Stimulated activated CD4-positive, alpha-beta T cell treated with anti-CD3 and anti-CD28 coated beads, Interleukin-2, amount 100 ng/mL, for 48 hours (primary cell): ENCODE data around the gene ARHGAP20.

ENCODE experiments used
- DNase-seq, 2 donors: peaks; one replicate each; pipeline ENCODE4 v3.0.0-alpha.2; 2020

Gene ARHGAP20

GRCh38 chr11:110600322-110600721 is 111.9 kb downstream of the ARHGAP20 start:
- no peak for DNase-seq

GRCh38 chr11:110599207-110599606 is 113.0 kb downstream of the ARHGAP20 start:
- no peak for DNase-seq

GRCh38 chr11:110598725-110599124 is 113.5 kb downstream of the ARHGAP20 start:
- DNase-seq = no peak

GRCh38 chr11:110587972-110588371 is 124.3 kb downstream of the ARHGAP20 start:
- no peak for DNase-seq

GRCh38 chr11:110587129-110587528 is 125.1 kb downstream of the ARHGAP20 start:
- DNase-seq = no peak

- no peak for DNase-seq
Observed at GRCh38 chr11:110584150-110584549, 128.1 kb downstream of the ARHGAP20 start.

GRCh38 chr11:110582728-110583432 is 129.4 kb downstream of the ARHGAP20 start:
- no peak for DNase-seq

GRCh38 chr11:110580571-110580970 is 131.7 kb downstream of the ARHGAP20 start:
- DNase-seq = no peak

GRCh38 chr11:110573411-110573810 is 138.8 kb downstream of the ARHGAP20 start:
- no peak for DNase-seq

GRCh38 chr11:110571081-110571720 is 141.0 kb downstream of the ARHGAP20 start:
- no peak for DNase-seq

GRCh38 chr11:110566577-110566976 is 145.7 kb downstream of the ARHGAP20 start:
- DNase-seq = no peak

- no peak for DNase-seq
Observed at GRCh38 chr11:110565357-110566336, 146.6 kb downstream of the ARHGAP20 start.

GRCh38 chr11:110564676-110565356 is 147.4 kb downstream of the ARHGAP20 start:
- DNase-seq = no peak

GRCh38 chr11:110544779-110545178 is 167.5 kb downstream of the ARHGAP20 start:
- no peak for DNase-seq

- no peak for DNase-seq
Observed at GRCh38 chr11:110538154-110538553, 174.1 kb downstream of the ARHGAP20 start.

GRCh38 chr11:110530900-110531741 is 181.1 kb downstream of the ARHGAP20 start:
- no peak for DNase-seq

GRCh38 chr11:110529043-110529442 is 183.2 kb downstream of the ARHGAP20 start:
- no peak for DNase-seq

GRCh38 chr11:110527146-110527545 is 185.1 kb downstream of the ARHGAP20 start:
- no peak for DNase-seq
